HT1080 (cell line): ENCODE results near the gene HLA-DPA1. TPM values are rescaled to one million over a fixed set of nuclear protein-coding genes. Genes with fewer than 3 reads are reported as not detected.

Experiments used
- DNase-seq: peaks from one replicate; pipeline ENCODE4 v3.0.0-alpha.2; 2015; ENCODE audit warnings: low read depth
- total RNA-seq: library from RNA; depleted of rRNA; stranded (reverse); fragments of >200 nt; shearing (Covaris generic); gene quantifications from 2 replicates; pipeline ENCODE4 v1.2.3, GENCODE V29; 2014

Gene HLA-DPA1
- total RNA-seq, 1 experiment from 2014 or later, result 2.2 TPM

DNA sequence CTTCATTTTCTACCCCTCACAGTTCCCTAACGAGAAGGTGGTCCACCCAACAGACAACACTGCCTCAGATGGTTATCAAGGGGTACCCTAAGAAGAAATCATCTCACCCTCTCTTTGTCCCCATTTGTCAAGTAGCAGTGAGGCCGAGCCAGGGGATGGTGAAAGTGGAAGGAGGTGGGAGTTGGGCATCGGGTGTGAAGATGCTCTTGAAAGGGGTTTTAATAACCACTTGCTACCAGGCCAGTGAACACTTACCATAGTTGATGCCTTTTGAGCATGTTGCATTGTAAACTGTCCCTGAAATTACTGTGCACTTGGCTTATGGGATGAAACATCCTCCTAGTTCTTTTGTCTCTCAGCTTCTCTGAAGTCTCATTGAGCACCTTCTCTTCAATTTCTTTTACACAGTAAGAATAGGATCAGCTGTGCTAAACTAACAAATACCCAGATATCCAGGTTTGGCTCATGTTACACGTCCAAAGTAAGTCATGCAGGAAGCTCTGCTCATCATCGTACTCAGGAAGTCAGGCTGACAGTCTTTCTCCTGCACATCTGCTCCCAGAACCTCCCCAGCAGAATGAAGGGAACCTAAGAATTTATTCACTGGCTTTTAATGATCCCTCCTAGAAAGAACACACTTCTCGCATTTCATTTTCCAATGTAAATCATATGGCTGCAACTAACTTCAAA, 15.6 kb upstream of the HLA-DPA1 start:
- peak; percentile 27 for DNase-seq

DNA sequence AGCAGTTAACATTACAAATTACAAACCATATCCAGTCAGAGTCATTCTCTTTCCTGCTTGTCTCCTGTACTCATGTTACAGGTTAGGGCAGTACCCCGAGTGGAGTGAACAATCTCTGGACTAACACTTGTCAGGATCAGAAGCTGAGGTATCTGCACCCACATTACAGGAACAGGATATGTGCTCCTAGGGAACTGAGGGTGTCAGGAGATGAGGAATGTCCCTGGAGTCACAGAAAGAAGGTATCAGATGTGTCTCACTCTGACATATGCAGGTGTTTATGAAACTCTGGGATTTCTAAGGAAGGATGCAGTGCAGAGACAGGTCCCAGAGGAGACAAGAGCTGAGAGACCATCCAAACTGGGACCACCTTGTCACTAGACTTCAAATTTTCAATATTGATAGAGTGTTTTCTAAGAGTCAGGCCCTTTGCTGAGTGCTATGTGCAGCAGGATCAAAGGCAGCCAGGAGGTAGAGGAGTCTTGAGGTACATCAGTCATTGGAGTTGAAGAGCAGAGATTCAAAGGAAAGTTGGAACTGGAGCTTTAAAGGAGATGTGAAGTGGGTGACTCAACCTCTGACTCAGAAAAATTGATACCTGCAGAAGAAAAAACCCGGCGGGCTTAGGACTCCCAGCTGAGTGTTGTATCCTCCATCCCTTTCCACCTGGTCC, 14.9 kb upstream of the HLA-DPA1 start:
- DNase-seq, result peak; percentile 63

DNA sequence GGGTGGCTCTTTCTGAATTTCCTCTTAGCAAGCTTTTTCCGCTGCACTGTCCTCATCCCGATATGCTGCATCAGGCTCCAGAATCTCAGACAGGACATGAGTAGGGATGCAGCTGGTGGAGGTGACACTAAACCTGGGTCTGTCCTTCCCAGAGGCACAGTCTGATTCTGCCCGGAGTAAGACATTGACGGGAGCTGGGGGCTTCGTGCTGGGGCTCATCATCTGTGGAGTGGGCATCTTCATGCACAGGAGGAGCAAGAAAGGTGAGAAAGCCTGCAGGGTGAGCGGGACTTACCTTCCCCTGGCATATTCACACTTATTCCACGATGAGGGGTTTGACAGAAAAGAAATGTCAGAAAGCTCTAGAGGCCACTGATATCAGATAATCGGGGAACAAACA, 12.2 kb upstream of the HLA-DPA1 start:
- DNase-seq, result no peak

DNA sequence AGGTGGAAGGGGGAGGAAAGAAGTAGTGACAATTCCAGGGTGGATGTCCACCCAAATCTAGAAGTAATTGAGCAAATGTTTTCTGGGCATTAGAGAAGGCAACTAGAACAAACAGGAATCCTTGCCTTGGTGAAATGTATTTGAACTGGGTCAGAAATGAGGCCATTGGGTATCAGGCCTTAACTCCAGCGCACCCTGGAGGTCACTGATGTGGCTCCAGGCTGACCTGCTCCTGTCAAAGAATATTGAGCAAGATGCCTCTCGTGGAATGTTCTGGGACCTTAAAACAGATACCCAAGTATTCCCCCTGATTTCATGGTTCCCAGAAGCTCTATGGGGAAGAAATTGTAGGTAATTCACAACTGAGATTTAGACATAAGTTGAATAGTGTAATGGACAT, 9.3 kb upstream of the HLA-DPA1 start:
- DNase-seq, result peak; percentile 21

DNA sequence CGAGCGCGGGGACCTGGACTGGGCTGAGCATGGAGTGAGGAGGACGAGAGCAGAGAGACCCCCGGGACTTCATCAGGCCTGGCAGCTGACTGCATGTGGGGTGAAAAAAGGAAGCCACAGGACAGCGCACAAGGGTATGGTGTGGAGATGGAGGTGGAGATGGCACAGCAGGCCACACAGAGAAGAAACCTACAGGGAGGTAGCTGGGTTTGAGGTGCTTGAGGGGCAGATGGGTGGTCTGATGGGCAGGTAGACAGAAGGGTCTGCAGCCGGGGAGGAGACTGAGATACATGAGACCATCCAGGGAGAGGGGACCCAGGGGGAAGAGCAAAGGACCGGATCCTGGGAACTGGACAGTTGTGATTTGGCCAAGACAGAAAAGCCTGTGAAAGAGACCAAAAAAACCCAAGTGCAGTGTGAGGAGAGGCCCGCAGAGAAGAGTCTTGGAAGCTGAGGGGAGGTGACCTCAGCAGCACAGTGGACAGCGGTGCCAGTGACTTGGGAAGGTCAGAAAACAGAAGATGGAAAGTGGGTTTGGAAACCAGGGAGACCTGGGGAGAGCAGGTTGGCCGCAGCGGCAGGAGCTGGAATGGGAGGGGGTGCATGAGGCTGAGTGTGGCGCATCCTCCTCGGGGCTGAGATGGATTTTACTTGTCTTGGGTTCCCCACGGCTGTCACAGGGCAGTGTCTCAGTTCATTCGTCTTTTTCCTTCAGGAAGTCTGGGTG, 7.8 kb upstream of the HLA-DPA1 start:
- no peak for DNase-seq

DNA sequence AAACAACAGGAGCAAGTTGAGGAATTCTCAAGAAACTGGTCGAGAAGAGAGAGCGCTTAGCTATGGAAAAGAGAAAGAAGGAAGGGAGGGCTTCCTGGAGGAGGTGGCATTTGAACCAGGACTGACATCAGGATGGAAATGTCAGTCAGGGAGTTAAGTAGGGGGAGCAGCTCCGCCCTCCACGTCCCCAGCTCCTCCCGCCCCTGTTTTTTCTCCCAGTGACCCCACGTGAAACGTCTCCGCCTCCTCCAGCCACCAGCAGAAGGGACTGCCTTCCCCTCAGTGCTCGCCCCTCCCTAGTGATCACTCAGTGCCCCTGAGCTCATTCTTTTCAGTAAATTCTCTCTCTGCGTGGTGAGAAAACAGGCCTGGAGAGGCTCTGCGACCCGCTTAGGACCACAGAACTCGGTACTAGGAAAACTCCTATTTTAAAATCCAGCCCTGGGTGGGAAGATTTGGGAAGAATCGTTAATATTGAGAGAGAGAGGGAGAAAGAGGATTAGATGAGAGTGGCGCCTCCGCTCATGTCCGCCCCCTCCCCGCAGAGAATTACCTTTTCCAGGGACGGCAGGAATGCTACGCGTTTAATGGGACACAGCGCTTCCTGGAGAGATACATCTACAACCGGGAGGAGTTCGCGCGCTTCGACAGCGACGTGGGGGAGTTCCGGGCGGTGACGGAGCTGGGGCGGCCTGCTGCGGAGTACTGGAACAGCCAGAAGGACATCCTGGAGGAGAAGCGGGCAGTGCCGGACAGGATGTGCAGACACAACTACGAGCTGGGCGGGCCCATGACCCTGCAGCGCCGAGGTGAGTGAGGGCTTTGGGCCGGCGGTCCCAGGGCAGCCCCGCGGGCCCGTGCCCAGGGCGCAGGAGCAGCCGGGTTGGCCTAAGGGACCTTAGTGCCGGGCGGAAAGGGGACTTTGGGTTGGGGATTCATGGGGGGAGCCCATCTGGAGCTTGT, 7.0 kb upstream of the HLA-DPA1 start:
- DNase-seq, result peak; percentile 82

DNA sequence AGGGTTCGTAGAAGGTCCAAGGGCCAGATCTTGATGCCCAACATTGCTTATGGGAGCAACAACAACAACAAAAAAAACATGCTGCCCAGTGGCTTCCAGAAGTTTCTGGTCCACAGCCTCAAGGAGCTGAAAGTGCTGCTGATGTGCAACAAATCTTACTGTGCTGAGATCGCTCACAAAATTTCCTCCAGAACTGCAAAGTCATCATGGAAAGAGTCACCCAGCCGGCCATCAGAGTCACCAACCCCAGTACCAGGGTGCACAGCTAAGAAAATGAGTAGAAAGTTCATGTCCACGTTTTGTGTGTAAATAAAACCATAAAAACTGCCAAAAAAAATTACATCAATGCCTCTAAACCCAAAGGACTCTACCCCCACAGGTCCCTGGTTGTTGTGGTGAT, 6.1 kb upstream of the HLA-DPA1 start:
- DNase-seq, result no peak

DNA sequence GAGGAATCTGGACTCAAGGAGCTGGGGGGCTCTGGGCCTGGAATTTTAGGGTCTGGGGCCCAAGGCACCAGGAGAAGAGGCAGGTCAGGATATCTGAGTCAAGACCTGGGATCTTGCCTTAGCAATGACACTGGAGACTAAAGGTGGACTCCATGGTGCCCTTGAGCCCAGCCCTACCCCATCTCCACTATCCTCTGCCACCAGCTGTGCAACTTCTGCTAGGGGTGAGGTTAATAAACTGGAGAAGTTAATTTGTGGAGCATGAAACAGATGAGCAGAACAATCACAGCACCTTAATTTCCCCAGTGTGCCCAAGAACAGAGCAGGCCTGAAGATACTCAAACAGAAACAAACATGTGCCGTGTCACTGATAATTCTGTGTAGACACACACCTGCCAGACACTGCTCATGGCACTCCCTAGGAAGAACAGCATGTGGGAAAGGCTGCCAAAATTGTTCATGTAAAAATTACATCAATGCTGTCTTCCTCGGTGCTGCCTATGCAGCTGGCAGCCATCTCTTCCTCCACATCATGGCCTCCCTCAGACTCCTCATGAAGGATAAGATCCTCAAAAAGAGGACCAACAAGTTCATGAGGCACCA, 5.6 kb upstream of the HLA-DPA1 start:
- DNase-seq, result no peak

DNA sequence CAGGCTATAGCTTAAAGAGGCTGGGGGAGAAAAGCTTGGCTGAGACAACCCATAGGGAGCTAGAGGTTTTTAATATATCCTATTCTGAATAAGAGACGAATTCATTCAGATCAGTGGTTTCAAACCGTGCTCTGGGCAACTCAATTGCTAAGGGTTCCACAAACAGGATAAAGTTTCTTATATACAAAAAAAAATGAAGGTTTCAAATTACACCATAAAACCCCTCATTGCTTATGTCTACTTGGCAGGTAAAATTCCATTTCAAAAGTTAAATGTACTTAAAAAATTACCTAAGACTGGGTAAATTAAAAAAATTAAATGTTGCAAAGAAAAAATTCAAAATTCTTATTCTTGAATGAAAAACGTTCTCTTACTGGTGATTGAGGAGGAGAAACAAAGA, 5.0 kb upstream of the HLA-DPA1 start:
- DNase-seq, result no peak

DNA sequence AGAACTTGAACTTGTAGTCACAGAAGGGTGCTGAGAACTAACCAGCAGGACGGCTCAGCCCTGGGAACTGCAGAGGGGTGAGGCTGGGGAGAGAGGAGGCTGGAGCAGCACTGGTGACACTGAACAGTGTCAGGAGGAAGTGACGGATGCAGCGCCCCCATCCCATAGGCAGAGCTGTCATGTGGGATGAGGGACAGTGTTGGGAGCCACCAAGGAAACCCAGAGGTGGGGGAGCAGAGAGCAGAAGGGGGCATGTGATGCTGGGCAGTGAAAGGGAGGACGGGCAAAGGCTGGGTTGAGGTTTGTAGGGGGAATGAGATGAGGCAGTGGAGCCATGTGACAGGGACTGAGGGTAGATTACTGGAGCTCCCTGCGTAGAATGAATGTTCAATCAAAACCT, 4.5 kb upstream of the HLA-DPA1 start:
- DNase-seq, result no peak

DNA sequence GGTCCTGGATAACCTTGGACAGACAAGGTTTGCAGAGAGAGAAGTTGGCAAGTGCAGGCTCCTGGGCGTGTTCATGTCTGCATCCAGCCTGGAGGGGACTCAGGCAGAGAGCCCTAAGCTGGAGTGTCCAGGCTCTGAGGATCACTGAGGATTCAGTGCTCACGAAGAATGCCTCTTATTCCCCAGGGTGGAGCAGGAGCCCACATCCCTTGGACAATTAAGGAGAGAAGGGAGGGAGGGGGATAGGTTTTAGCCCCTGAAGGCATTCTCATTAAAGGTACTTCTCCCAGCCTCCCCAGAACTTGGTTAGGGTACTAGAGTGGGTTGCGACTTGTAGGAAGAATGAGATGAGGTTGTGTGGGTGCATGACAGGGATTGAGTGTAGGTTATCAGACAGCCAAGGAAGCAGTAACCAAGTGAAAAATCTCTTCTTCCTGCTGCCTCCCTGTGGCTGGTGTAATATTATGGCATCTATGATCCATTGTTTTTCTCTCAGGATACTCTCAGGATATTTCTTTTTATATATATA, 3.0 kb upstream of the HLA-DPA1 start:
- no peak for DNase-seq

DNA sequence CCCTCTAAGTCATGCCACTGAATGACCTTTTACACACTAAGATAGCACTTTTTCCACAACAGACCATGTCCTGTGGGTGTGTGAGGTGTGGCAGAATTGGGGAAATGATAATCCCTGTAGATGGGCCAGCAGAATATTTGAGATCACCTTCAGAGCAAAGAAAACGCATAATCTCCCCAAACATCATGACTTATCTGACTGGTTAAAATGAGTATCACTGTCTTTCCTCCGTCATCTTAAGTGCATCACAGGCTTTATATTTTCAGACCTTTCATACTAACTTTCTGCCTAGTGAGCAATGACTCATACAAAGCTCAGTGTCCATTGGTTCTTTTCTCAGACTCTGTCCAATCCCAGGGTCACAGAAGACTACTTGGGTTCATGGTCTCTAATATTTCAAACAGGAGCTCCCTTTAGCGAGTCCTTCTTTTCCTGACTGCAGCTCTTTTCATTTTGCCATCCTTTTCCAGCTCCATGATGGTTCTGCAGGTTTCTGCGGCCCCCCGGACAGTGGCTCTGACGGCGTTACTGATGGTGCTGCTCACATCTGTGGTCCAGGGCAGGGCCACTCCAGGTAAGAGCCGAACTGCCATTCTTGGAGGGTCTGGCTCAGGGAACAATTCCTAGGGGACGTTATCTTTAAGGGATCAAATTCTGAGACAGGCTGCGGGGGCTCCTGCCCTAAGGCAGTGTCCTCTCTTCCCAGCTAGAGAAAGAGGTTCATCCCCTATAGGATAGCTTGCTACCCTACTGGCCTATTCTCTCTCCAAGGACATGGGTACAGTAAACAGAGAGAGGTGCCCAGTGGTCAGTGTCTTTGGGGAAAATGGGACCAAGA, 2.3 kb upstream of the HLA-DPA1 start, which contains the start of gene HLA-DPB1:
HLA-DPB1 (plus strand) TSS at position 423 of the 838 bp plus-strand sequence; CDS start at position 475, 52 bp downstream.
- DNase-seq, result peak; percentile 59

DNA sequence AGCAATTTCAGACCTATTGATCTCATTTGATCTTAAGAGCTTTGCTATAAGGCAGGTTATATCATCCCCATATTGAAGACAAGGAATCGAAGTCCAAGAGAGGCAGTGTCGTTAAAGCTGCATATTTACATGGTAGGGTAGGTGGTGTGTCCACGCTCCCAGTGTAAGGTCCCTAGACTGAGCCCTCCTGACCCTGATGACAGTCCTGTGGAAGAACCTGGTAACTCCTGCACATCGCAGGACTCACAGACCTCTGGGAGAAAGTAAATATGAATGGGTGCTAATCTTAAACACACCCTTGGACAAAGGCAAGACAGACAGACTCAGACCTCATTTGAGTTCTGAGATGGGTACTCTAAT, 1.7 kb upstream of the HLA-DPA1 start:
- no peak for DNase-seq

DNA sequence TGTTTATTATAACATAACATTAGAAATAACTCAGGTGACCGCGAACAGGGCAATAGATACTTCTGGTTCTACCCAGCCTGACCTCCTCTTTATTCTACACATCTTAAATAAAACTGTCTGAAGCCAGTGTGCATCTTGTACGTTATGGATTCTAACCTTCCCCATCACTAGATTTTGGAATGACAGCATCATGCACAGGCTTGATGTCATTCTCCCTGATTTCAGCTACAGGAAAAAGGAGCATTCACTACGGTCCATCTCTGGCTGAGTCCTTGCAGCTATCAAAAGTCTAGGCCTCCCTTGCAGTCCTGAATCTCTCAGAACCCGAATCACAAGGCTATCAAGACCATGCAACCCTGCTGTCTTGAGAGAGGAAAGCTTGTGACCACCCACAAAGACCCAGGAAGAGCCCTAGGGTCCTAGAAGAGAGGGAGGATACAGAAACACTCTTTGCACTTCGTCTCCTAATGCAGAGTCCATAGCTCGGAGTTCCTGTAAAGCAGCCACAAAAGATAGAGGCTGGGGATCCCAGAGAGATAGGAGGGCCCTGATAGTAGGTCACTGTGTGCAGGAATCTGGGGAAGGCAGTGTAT, 845 bp downstream of the HLA-DPA1 start:
- no peak for DNase-seq

DNA sequence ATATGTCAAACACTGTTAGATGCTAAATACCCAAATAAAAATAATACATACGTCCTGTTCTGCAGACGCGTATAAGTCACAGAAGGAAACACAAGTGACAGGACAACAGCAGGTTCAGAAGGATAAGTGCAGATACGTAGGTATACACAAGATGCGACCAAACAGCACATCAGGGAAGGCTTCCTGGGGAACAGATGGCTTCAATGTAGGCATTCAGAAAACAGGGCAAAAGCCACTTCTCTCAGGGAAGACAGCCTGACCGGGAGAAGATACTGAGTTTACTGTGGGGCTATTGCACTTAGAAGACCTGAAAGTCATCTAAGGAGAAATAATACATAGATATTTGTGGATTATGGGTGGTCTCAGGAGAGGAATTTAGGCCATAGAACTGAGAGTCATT, 1.9 kb downstream of the HLA-DPA1 start:
- no peak for DNase-seq

DNA sequence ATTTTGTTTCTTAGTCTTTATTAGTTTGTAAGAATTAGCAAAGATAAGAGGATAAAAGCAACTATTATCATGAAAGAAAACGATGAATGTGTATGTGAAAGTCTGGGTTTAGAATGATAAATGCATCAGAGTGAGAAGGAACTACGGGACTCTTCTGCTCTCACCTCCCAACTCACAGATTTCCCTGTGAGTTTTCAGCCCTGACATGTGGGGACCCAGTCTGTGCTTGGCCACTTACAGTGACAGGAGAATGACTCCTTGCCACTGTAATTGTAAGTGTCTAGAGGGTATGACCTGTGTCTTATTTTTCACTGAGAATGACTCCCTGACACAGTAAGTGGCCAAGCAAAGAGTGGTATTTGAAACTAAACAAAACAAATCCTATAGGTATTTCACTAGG, 2.5 kb downstream of the HLA-DPA1 start:
- DNase-seq, result no peak

DNA sequence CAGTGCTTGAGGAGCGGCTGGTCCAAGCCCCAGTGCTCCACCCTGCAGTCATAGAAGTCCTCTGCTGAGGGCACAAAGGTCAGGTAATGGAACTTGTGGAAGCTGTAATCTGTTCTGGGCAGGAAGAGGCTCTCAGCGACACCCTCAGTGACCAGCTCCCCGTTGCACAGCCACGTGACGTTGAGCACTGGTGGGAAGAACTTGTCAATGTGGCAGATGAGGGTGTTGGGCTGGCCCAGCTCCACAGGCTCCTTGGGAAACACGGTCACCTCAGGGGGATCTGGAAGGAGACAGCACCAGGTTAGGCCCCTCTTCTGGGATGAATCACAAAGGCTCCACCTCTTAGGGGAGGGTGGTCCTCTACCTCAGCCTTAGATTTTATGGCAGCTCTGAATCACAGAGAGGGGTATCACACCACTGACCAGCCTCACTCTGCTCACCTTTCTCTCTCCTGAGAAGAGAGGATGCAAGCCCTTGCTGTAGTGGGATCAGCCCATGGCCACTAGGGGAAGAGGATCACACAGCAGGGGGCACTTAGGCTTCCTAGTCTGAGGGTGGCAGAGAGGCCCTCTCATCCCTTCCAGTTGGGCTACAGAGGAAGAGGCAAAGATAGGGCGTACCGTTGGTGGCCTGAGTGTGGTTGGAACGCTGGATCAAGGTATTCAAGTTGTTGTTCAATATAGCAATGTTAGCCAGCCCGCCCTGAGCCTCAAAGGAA, 4.3 kb downstream of the HLA-DPA1 start:
- DNase-seq, result no peak

DNA sequence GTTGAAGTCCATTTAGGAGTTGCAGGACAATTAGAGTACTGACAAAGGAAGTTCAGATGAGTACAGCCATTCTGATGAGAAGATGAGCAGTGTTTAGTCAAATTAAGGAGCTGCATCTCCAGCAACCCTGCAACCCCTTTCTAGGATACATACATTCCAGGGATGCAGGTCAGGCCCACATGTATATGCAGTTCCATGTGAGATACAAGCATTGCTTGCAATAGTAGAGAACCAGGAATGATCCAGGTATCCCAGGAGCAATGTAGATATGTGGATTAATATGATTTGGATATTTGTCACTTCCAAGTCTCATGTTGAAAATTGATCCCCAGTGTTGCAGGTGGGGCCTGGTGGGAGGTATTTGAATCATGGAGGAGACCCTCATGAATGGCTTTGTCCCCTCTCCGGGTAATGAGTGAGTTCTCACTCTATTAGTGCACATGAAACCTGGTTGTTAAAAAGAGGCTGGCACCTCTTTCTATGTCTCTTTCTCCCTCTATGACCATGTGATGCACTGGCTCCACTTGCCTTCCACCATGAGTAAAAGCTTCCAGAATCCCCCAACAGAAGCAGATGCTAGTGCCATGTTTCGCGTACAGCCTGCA, 6.4 kb downstream of the HLA-DPA1 start:
- no peak for DNase-seq
